Tibial nerve (tissue), 3 donors: ENCODE measurements around the gene CCDC57.

Source experiments
- POLR2A ChIP-seq, 2 donors: fragments of 450-650 bp; IDR thresholded peaks; one replicate each; pipeline ENCODE4 v1.6.1; 2017; ENCODE audit warnings: antibody characterized with exemption in 2 of 2, mild to moderate bottlenecking in 2 of 2, moderate library complexity in 2 of 2
- TF ChIP-seq, protein P1 (sequence below), 5 experiments: fragments of 200-600 bp in 3 of 5; fragments of 450-650 bp in 2 of 5; sonication (generic) in 3 of 5; IDR thresholded peaks; one replicate each; pipeline ENCODE4 v1.5.1; 2016 to 2019; ENCODE audit warnings: antibody characterized with exemption in 5 of 5, mild to moderate bottlenecking in 3 of 5, moderate library complexity in 2 of 5

DNA sequence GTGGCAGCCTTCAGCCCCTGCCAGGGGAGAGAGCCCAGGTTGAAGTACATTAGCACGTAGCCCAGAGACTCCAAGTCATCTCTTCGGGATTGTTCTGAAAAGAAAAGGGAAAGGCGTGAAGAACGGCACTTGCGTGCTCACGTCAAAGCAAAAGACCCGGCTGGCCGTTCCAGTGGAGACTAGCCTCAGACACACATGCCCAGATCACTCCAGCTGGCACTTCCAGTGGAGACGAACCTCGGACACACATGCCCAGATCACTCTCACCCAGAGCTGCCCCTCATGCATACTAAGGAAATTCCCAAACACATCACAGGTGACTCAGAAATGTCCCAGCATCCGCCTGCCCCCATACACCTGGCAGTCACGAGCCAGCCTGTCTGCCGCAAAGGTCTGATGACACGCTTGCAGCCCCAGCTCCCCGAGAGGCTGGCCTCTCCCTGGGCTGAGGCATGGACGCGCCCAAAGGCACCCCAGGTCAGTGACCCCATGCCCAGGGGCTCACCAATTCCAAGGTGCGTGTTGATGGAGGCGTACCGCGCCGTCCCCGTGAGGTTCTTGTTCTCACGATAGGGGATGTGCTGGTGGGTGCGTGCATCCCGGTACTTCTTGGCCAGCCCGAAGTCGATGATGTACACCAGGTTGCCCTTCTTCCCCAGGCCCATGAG is 40.0 kb upstream of the CCDC57 start:
- TF ChIP-seq POLR2A (IDR thresholded peaks at IDR 0.05) = no peak
- TF ChIP-seq, protein P1, sequence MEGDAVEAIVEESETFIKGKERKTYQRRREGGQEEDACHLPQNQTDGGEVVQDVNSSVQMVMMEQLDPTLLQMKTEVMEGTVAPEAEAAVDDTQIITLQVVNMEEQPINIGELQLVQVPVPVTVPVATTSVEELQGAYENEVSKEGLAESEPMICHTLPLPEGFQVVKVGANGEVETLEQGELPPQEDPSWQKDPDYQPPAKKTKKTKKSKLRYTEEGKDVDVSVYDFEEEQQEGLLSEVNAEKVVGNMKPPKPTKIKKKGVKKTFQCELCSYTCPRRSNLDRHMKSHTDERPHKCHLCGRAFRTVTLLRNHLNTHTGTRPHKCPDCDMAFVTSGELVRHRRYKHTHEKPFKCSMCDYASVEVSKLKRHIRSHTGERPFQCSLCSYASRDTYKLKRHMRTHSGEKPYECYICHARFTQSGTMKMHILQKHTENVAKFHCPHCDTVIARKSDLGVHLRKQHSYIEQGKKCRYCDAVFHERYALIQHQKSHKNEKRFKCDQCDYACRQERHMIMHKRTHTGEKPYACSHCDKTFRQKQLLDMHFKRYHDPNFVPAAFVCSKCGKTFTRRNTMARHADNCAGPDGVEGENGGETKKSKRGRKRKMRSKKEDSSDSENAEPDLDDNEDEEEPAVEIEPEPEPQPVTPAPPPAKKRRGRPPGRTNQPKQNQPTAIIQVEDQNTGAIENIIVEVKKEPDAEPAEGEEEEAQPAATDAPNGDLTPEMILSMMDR (IDR thresholded peaks at IDR 0.05) = no peak
